Heart left ventricle (tissue), 13 donors: ENCODE measurements around the gene CD81.
A peak's percentile ranks its signal among the peaks of the same experiment; 100 is the strongest.

Experiments used
- CTCF ChIP-seq, 12 donors: fragments of 200-600 bp; sonication (generic) in 4 of 12; IDR thresholded peaks; one replicate each; pipeline versions ENCODE4 v1.5.0 to v1.8.0; 2018 to 2022; ENCODE audit warnings: antibody characterized with exemption in 12 of 12, mild to moderate bottlenecking in 5 of 12
- POLR2A ChIP-seq, 2 donors: fragments of 450-650 bp; IDR thresholded peaks; one replicate each; pipeline ENCODE4 v1.6.1; 2017; ENCODE audit warnings: antibody characterized with exemption in 2 of 2, mild to moderate bottlenecking in 2 of 2, moderate library complexity in 2 of 2
- donor health status: ischemic (EF 13 %, LVEDD 7.1; RV severe dilation, severe dysfunction).
- donor health status: DM: no; HTN: yes; CAD: no.
- donor health status: DM: no; HTN: no; CAD: no.
- donor health status: ischemic (EF 25% LVEDD 6.9; RV normal size, moderate dysfunction).
- donor health status: ischemic (EF 25% LVEDD 5.7; RV mildly dilated, moderate dysfunction).
- donor health status: ischemic (EF 35%, LVEDD 5.7; RV mildly dilated, moderate dysfunction).
- donor health status: nonischemic (EF 11% LVEDD 7.7; RV severe dilation, severe dysfunction).
- donor health status: DM: yes; HTN: yes; CAD: no.
- donor health status: PGD.
- donor health status: ischemic (EF 29% LVEDD 5.4; RV normal size, mild dysfunction).
- donor health status: nonischemic (EF 23%, LVEDD 6.1; RV moderate dilation, normal function).

- no peak for TF ChIP-seq POLR2A (IDR thresholded peaks at IDR 0.05)
- TF ChIP-seq CTCF (IDR thresholded peaks at IDR 0.05) = peak in 5 of 12 donors; percentile 9 to 26 (median 17)
Observed at GRCh38 chr11:2375341-2375853, 1.7 kb upstream of the CD81 start.
